IgD-negative memory B cell (primary cell): ENCODE results near the gene FAM174B. TPM values are rescaled to one million over a fixed set of nuclear protein-coding genes. Genes with fewer than 3 reads are reported as not detected.

Experiments
- H3K27ac Mint-ChIP-seq, 3 donors: one replicate each; pipeline ENCODE4 v1.8.0; 2020 to 2022; ENCODE audit warnings: mild to moderate bottlenecking in 3 of 3, mixed read lengths in 3 of 3, moderate library complexity in 1 of 3
- H3K27me3 Mint-ChIP-seq: one replicate; pipeline ENCODE4 v1.8.0; 2021; ENCODE audit warnings: mixed read lengths
- H3K36me3 Mint-ChIP-seq: one replicate; pipeline ENCODE4 v1.8.0; 2020; ENCODE audit warnings: mild to moderate bottlenecking, mixed read lengths
- H3K4me1 Mint-ChIP-seq, 3 donors: one replicate each; pipeline ENCODE4 v1.8.0; 2020 to 2022; ENCODE audit warnings: mixed read lengths in 3 of 3, mild to moderate bottlenecking in 1 of 3
- H3K4me3 Mint-ChIP-seq, 4 donors: one replicate each; pipeline ENCODE4 v1.8.0; 2020 to 2022; ENCODE audit warnings: mild to moderate bottlenecking in 4 of 4, mixed read lengths in 4 of 4, moderate library complexity in 3 of 4
- H3K9me3 Mint-ChIP-seq, 3 donors: one replicate each; pipeline ENCODE4 v1.8.0; 2020 to 2021; ENCODE audit warnings: mixed read lengths in 3 of 3, mild to moderate bottlenecking in 1 of 3
- polyA plus RNA-seq: library from polyadenylated mRNA; unstranded; fragments of 300-500 nt; fragmentation: Illumina TruSeq; gene quantifications from one replicate; pipeline ENCODE4 v1.2.3, GENCODE V29; 2021

FAM174B gene
- 1.4 TPM for polyA plus RNA-seq

DNA sequence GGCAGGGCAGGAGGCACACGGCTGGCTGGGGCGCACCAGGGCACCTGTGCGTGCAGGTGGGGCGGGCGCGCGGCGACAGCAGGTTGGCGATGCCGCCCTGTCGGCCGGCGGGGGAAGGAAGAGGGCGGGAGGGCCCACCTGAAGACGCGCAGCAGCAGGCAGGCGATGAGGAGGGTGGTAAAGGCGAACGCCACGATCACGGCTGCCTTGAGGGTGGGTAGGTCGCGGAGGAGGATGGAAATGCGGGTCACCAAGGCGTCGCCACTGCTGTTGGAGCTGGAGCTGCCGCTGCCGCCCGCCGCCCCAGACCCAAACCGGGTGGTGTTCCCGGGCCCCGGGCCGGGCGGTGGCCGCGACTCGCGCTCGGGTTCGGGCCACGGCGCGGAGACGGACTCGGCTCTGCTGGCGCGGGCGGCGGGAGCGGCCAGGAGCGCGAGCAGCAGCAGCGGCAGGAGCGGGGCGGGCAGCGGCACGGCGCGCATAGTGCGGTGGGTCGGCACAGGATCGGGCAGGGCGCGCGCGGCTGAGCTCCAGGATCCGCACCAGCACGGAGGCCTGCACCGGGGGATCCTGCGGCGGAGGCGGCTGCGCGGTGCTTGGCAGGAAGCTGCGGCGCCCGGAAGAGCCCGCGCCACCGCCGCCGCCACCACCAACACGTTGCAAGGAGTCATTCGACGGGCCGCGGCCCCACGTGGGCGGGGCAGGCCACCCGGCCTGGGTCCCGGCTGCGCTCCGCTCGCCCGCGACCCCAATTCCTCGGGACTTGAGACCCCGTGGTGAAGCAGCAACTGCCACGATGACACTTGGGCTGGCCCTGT is at the start of gene FAM174B:
Gene FAM174B, minus strand, starts transcription at position 598 of the 818 bp plus-strand sequence.
- peaks cover 2% of the 10 kb centered on the region for H3K36me3 Mint-ChIP-seq
- H3K27ac Mint-ChIP-seq, result peak within 1 kb of the TSS in 1 of 3 donors; percentile 33
- H3K4me1 Mint-ChIP-seq, result peaks cover 3 to 9% (median 5%) of the 10 kb centered on the region in 3 donors
- H3K9me3 Mint-ChIP-seq, result peaks cover 0 to 4% (median 3%) of the 10 kb centered on the region in 3 donors
- peaks cover 42% of the 10 kb centered on the region for H3K27me3 Mint-ChIP-seq
- H3K4me3 Mint-ChIP-seq, result peak within 1 kb of the TSS in 3 of 4 donors; percentile 44 to 86 (median 49)

DNA sequence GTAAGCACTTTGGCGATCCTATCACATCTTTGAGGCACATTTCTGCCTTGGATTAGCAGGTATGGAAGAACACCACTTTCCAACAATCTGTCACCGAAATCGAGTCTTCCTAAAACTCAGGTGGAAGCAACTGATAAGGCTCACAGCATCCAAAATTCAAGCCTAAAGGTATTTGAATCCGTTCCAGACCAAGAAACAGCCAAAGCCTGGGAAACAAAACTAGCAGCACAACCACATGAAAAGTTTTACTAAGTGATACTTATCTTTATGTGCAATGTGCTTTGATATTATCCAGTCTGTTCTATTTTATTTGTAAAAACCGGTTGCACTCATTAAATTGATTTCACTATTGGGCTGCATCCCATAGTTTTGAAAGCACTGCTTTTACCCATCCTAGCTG is 40.5 kb upstream of the FAM174B start:
- Mint-ChIP-seq H3K27ac (no peak overlapping the region), H3K4me3 (no peak overlapping the region), H3K4me1 (no peaks in the 10 kb centered on the region), H3K36me3 (no peaks in the 10 kb centered on the region), H3K27me3 (peaks cover 5% of the 10 kb centered on the region), H3K9me3 (peaks cover 1 to 7% (median 1%) of the 10 kb centered on the region in 3 donors)

DNA sequence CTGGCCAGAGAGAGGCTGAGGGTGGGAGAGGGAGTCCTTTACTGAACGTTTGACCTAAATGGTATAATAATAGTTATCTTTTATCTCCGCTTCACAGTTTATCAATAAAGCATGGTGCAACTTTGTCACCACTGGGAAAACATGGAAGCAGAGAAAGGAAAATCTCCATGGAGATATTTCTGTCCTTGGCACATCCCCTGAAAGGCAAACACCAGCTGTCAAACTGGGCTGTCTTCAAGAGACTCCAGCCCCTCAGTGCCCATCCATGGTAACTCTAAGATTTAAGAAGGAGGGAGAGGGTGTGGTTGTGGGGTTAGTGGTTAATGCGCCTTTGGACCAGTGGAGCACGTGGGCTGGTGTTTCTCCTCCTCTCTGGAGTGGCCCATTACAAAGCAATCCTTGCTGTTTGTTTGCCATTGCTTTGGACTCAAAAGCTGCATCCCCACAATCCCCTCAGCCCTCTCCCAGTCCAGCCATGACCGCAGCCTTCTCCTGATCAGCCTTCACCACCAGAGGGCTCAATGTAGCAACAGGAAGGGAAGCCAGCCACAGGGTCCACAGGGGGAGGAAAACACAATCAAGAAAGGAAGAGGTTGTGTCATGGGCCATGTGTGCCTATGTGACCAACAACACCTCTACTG is 38.2 kb upstream of the FAM174B start:
- Mint-ChIP-seq H3K27ac (no peak overlapping the region), H3K36me3 (no peaks in the 10 kb centered on the region), H3K4me3 (no peak overlapping the region), H3K9me3 (peaks cover 0 to 12% (median 1%) of the 10 kb centered on the region in 3 donors), H3K27me3 (peaks cover 6% of the 10 kb centered on the region), H3K4me1 (no peaks in the 10 kb centered on the region)

DNA sequence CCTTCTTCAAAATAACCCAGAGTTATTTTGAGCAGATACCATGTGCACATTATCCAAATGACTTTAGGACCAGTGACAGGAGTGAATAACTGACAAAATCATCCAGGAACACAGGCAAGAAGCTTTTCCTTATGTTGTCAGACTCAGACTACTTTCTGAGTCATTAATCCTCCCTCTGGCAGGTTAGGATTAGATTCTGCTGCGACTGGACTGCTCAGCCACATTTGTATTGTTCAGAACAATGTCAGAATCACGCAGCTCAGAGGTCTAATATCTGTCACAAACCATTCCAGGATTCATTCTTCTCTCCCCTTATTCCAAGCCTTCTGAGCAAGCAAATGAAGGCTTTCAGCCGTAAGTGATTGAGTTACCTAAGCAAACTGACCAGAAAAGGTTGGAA is 34.8 kb upstream of the FAM174B start:
- Mint-ChIP-seq H3K27ac (no peak overlapping the region), H3K4me1 (no peaks in the 10 kb centered on the region), H3K4me3 (no peak overlapping the region), H3K27me3 (peaks cover 3% of the 10 kb centered on the region), H3K9me3 (peaks cover 1 to 25% (median 2%) of the 10 kb centered on the region in 3 donors), H3K36me3 (no peaks in the 10 kb centered on the region)

DNA sequence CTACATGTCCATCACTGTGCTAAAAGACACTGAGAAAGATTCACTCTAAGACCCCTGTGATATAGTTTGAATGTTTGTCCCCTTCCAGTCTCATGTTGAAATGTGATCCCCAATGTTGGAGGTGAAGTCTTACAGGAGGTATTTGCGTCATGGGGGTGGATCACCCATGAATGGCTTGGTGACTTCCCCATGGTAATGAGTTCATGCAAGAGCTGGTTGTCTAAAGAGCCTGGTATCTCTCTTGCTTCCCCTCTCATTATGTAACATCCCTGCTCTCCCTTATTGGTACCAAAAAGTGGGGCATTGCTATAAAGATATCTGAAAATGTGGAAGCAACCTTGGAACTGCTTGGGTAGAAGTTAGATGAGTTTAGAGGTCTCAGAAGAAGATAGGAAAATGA is 32.2 kb upstream of the FAM174B start:
- H3K9me3 Mint-ChIP-seq, result peaks cover 0 to 25% (median 2%) of the 10 kb centered on the region in 3 donors
- H3K27me3 Mint-ChIP-seq, result peaks cover 17% of the 10 kb centered on the region
- no peak overlapping the region for H3K27ac Mint-ChIP-seq
- H3K4me1 Mint-ChIP-seq, result no peaks in the 10 kb centered on the region
- H3K36me3 Mint-ChIP-seq, result no peaks in the 10 kb centered on the region
- no peak overlapping the region for H3K4me3 Mint-ChIP-seq

DNA sequence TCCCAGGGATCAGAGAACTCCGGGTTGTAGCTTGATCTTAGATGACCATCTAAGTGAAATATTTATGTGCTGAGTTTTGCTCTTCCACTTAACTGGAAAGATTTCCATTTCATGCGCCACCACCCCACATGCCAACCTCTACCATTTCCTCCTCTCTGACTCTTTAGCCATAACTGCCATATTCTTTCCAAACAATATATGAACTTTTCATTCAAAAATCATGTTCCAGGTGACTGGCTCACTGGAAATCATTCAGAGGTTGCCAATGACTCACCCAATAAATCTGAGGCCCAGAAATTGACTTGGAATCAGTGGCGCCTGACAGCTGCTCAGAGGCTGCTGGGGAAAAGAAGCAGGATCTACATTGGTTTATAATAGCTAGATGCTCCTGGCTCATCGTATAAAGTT is 31.6 kb upstream of the FAM174B start:
- peaks cover 0 to 25% (median 2%) of the 10 kb centered on the region in 3 donors for H3K9me3 Mint-ChIP-seq
- peaks cover 17% of the 10 kb centered on the region for H3K27me3 Mint-ChIP-seq
- H3K4me1 Mint-ChIP-seq, result no peaks in the 10 kb centered on the region
- H3K27ac Mint-ChIP-seq, result no peak overlapping the region
- H3K4me3 Mint-ChIP-seq, result no peak overlapping the region
- H3K36me3 Mint-ChIP-seq, result no peaks in the 10 kb centered on the region

DNA sequence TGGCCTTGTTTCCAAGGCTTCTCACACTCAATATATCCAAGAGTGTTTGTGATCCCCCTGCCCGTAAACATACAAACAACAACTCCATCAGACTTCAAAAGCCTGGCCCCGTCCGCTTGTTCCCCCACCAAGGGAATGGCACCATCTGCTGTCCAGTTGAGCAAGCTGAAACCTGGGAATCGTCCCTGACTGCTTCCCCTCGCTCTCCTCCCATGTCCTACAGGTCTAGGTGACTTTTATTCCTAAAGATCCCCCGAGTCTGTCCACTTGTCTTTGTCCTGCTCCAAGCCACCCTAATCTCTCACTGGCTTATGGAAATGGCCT is 27.9 kb upstream of the FAM174B start:
- peaks cover 18% of the 10 kb centered on the region for H3K27me3 Mint-ChIP-seq
- no peaks in the 10 kb centered on the region for H3K36me3 Mint-ChIP-seq
- no peak overlapping the region for H3K4me3 Mint-ChIP-seq
- H3K27ac Mint-ChIP-seq, result no peak overlapping the region
- H3K9me3 Mint-ChIP-seq, result peaks cover 1 to 14% (median 2%) of the 10 kb centered on the region in 3 donors
- H3K4me1 Mint-ChIP-seq, result no peaks in the 10 kb centered on the region

DNA sequence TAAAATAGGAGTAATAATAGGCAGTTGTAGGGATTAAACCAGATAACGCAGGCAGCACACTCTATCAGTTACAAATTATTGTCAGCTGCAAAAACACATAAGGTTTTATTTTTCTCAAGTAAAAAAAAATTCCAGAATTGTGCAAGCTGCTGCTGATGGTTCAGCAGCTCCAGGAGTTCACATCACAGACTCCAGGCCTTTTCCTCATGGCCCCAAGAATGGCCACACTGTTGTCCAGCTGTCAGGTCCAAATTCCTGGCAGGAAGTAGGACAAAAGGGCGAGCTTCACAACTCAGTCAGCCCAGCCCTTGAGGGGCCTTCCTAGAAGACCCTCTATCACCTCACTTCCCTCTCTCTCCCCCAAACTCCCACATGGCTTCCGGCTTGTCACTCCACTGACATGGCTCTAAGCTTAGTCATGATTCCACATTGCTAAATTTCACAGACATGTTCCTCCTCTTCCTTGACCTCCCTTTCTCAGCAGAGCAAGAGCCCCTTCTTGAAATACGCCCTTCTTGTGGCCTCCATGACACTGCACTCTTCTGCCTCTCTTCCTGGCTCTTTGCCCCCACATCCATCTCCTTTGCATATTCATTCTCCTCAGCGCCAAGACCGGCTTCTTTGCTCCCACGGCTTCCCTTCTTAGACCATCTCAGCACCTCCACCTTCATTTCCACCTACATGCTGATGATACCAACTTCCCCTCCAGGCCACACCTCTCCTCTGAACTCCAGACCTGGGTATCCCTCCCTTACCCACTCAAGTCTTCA is 27.4 kb upstream of the FAM174B start:
- H3K36me3 Mint-ChIP-seq, result no peaks in the 10 kb centered on the region
- peaks cover 20% of the 10 kb centered on the region for H3K27me3 Mint-ChIP-seq
- no peak overlapping the region for H3K27ac Mint-ChIP-seq
- H3K9me3 Mint-ChIP-seq, result peaks cover under 1 to 8% (median 1%) of the 10 kb centered on the region in 3 donors
- H3K4me1 Mint-ChIP-seq, result no peaks in the 10 kb centered on the region
- no peak overlapping the region for H3K4me3 Mint-ChIP-seq

DNA sequence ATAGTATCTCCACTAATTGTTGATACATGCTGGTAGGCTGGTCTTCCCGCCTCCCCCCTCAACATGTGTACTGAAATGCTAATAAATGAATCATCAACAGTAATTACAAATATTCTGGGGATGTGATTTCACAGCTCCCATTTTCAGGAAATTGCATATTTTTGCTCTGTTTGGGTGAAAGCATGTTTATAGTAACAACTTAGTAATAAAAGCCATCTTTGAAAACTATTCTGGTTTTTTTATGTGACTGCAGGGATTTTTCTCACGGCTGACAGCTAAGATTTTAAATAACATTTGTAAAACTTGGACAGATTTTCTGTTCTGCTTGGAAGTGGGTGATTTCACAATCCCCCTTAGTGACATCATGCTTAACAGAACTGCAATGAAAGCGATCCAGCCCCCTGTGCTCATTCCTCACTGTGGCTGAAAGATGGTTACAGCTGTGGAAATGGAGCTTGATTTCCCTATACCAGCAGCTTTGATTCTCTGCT is 25.6 kb upstream of the FAM174B start:
- H3K27ac Mint-ChIP-seq, result no peak overlapping the region
- H3K36me3 Mint-ChIP-seq, result no peaks in the 10 kb centered on the region
- H3K9me3 Mint-ChIP-seq, result peaks cover 2 to 7% (median 3%) of the 10 kb centered on the region in 3 donors
- H3K4me3 Mint-ChIP-seq, result no peak overlapping the region
- no peaks in the 10 kb centered on the region for H3K4me1 Mint-ChIP-seq
- peaks cover 24% of the 10 kb centered on the region for H3K27me3 Mint-ChIP-seq

DNA sequence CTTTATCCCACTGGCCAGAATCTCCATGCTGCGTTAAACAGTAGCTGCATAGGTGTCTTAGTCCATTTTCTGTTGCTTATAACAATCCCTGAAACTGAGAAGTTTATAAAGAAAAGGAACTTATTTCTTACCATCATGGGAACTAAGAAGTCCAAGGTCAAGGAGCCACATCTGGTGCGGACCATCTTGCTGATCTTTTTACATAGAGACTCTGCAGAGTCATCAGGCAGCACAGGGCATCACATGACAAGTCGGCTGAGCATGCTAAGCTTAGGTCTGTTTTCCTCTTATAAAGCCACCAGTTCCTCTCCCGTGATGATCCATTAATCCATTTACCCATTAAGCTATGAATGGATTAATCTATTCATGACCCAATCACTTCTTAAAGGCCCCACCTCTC is 22.4 kb upstream of the FAM174B start:
- H3K9me3 Mint-ChIP-seq, result peaks cover 2 to 8% (median 3%) of the 10 kb centered on the region in 3 donors
- H3K4me3 Mint-ChIP-seq, result no peak overlapping the region
- peaks cover 13% of the 10 kb centered on the region for H3K27me3 Mint-ChIP-seq
- H3K27ac Mint-ChIP-seq, result no peak overlapping the region
- no peaks in the 10 kb centered on the region for H3K4me1 Mint-ChIP-seq
- peaks cover 2% of the 10 kb centered on the region for H3K36me3 Mint-ChIP-seq

DNA sequence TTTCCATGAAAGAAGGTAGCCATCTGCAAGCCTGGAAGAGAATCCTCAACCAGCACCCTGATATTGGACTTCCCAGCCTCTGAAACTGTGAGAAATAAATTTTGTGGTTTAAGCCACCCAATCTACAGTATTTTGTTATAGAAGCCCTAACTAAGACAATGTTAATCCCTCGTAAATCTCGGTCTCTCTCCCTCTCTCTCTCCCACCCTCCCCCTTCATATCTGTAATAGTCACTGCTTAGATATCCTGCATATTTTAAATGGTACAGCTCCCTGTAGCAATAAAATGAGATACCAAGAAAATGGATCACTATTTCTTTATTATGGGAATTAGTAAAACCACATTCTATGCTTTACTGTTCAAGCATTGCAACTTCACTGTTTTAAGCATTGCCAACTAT is 21.0 kb upstream of the FAM174B start:
- H3K4me3 Mint-ChIP-seq, result no peak overlapping the region
- H3K27me3 Mint-ChIP-seq, result peaks cover 11% of the 10 kb centered on the region
- peaks cover 2% of the 10 kb centered on the region for H3K36me3 Mint-ChIP-seq
- no peaks in the 10 kb centered on the region for H3K4me1 Mint-ChIP-seq
- no peak overlapping the region for H3K27ac Mint-ChIP-seq
- H3K9me3 Mint-ChIP-seq, result peaks cover 2 to 8% (median 3%) of the 10 kb centered on the region in 3 donors

DNA sequence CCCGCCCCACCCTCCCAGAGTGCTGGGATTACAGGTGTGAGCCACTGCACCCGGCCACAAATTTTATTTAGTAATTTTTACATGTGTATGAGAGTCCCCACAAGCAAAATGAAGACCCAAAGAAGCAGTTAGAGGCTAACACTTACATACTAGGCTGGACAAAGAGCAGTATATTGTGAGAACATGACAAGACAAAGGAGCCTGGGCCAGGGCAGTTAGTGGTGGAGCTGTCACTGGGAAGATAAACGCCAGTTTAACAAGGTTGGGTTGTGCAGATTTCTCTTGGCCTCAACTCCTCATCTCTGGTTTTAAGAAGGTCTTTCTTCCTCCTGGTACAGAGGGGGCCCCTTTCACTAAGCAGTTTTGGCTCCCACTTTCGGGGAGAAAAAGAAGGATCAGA is 19.9 kb upstream of the FAM174B start:
- Mint-ChIP-seq H3K4me1 (no peaks in the 10 kb centered on the region), H3K36me3 (peaks cover 2% of the 10 kb centered on the region), H3K4me3 (no peak overlapping the region), H3K27ac (no peak overlapping the region), H3K27me3 (peaks cover 11% of the 10 kb centered on the region), H3K9me3 (peaks cover 2 to 8% (median 3%) of the 10 kb centered on the region in 3 donors)

DNA sequence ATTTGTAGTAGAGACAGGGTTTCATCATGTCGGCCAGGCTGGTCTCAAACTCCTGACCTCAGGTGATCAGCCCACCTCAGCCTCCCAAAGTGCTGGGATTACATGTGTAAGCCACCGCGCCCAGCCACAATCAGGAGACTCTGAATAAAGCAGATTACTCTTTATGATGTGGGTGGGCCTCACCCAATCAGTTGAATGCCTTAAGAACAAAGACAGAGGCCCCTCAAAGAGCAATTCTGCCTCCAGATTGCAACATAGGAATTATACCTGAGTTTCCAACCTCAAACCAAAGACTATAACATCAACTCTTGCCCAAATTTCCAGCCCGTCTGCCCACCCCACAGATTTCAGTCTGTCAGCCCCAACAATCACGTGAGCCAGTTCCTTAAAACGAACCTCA is 18.8 kb upstream of the FAM174B start:
- Mint-ChIP-seq H3K4me3 (no peak overlapping the region), H3K9me3 (peaks cover 2 to 8% (median 3%) of the 10 kb centered on the region in 3 donors), H3K36me3 (peaks cover 2% of the 10 kb centered on the region), H3K27me3 (peaks cover 10% of the 10 kb centered on the region), H3K27ac (no peak overlapping the region), H3K4me1 (no peaks in the 10 kb centered on the region)

DNA sequence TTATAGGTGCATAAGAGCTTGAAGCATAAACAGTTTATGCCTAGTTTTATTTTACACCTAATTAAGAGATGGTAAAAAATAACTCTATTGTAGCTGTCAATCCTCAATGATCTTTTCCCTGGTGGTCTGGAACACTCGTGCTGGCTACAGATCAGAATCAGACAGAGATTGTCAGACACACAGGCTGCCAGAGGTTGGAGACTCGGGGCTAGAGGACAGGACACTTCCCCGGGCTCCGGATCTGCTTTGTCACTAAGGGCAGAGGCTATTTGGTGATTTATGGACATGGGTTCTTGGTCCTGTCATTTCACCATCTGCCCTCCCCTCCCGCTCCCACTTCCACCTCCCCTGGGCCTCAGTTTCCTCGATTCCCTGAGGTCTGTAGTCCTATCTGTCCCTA is 16.5 kb upstream of the FAM174B start:
- peaks cover 4% of the 10 kb centered on the region for H3K36me3 Mint-ChIP-seq
- peaks cover 8% of the 10 kb centered on the region for H3K27me3 Mint-ChIP-seq
- no peaks in the 10 kb centered on the region for H3K4me1 Mint-ChIP-seq
- H3K9me3 Mint-ChIP-seq, result peaks cover 1 to 8% (median 2%) of the 10 kb centered on the region in 3 donors
- H3K27ac Mint-ChIP-seq, result no peak overlapping the region
- H3K4me3 Mint-ChIP-seq, result no peak overlapping the region

DNA sequence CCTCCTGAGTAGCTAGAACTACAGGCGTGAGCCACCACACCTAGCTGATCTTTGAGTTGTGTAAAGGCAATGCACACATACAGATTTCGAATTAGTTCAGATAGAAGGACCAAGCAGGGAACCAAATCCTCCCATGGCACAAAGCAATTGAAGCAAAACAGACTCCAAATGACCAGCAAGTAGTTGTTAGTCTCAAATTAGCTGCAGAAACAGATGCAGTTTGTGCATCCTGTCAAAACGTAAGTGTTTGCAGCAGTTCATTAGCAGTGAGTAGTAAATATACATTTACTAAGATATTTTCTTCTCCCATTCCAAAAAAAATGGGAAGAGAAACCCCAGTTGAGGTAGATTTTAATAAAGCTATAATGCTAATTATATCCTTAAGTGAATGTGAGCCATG is 15.8 kb upstream of the FAM174B start:
- no peaks in the 10 kb centered on the region for H3K4me1 Mint-ChIP-seq
- H3K27ac Mint-ChIP-seq, result no peak overlapping the region
- H3K4me3 Mint-ChIP-seq, result no peak overlapping the region
- H3K9me3 Mint-ChIP-seq, result peaks cover 0 to 3% (median 0%) of the 10 kb centered on the region in 3 donors
- peaks cover 4% of the 10 kb centered on the region for H3K36me3 Mint-ChIP-seq
- peaks cover 7% of the 10 kb centered on the region for H3K27me3 Mint-ChIP-seq
